Liver (tissue), 9 donors: ENCODE data around the gene CSTF3. TPM values are rescaled to one million over a fixed set of nuclear protein-coding genes. Genes with fewer than 3 reads are reported as not detected.

Experiments
- DNase-seq: peaks from one replicate; pipeline ENCODE4 v3.0.0-alpha.2; 2017; ENCODE audit warnings: low spot score
- H3K27ac ChIP-seq, 2 donors: one replicate each; pipeline ENCODE4 v1.7.0; 2013; ENCODE audit warnings: inconsistent platforms in 2 of 2, low read length in 2 of 2, control low read depth in 1 of 2, low read depth in 1 of 2, mild to moderate bottlenecking in 1 of 2
- H3K27me3 ChIP-seq, 4 donors: one replicate each; pipeline versions ENCODE4 v1.6.1 to v1.7.0; 2013; ENCODE audit warnings: low read length in 3 of 4, inconsistent platforms in 1 of 4, mild to moderate bottlenecking in 1 of 4, moderate library complexity in 1 of 4; ENCODE audit not compliant: control insufficient read depth in 4 of 4, insufficient read depth in 4 of 4
- H3K36me3 ChIP-seq, 4 donors: one replicate each; pipeline versions ENCODE4 v1.6.1 to v1.7.0; 2013; ENCODE audit warnings: low read length in 3 of 4, mild to moderate bottlenecking in 3 of 4, low read depth in 1 of 4, moderate library complexity in 1 of 4; ENCODE audit not compliant: control insufficient read depth in 4 of 4, insufficient read depth in 3 of 4
- H3K4me1 ChIP-seq, 4 donors: one replicate each; pipeline versions ENCODE4 v1.6.1 to v1.7.0; 2013; ENCODE audit warnings: low read length in 3 of 4, mild to moderate bottlenecking in 3 of 4, moderate library complexity in 1 of 4; ENCODE audit not compliant: control insufficient read depth in 4 of 4, insufficient read depth in 4 of 4
- H3K4me3 ChIP-seq, 3 donors: one replicate each; pipeline versions ENCODE4 v1.6.1 to v1.7.0; 2013; ENCODE audit warnings: low read length in 3 of 3, control low read depth in 1 of 3, low read depth in 1 of 3, mild to moderate bottlenecking in 1 of 3
- H3K9ac ChIP-seq, 2 donors: one replicate each; pipeline ENCODE4 v1.7.0; 2013; ENCODE audit warnings: low read length in 2 of 2, mild to moderate bottlenecking in 2 of 2, moderate library complexity in 2 of 2, control low read depth in 1 of 2, low read depth in 1 of 2
- H3K9me3 ChIP-seq, 4 donors: one replicate each; pipeline versions ENCODE4 v1.6.1 to v1.7.0; 2013; ENCODE audit warnings: low read length in 3 of 4; ENCODE audit not compliant: control insufficient read depth in 4 of 4
- ATF3 ChIP-seq: IDR thresholded peaks from 2 replicates; pipeline ENCODE4 v1.6.1; 2016; ENCODE audit warnings: antibody characterized with exemption
- EGR1 ChIP-seq, 2 donors: IDR thresholded peaks; 2 replicates each; pipeline ENCODE4 v1.6.1; 2016 to 2018; ENCODE audit warnings: antibody characterized with exemption in 2 of 2, low read depth in 2 of 2
- FOXA1 ChIP-seq: IDR thresholded peaks from 2 replicates; pipeline ENCODE4 v1.6.1; 2016; ENCODE audit warnings: antibody characterized with exemption
- FOXA2 ChIP-seq: IDR thresholded peaks from 2 replicates; pipeline ENCODE4 v1.6.1; 2016; ENCODE audit warnings: antibody characterized with exemption
- GABPA ChIP-seq, 2 donors: IDR thresholded peaks in 1 of 2; conservative IDR thresholded peaks in 1 of 2; 2 replicates each; pipeline ENCODE4 v1.6.1; 2016; ENCODE audit warnings: antibody characterized with exemption in 2 of 2, mild to moderate bottlenecking in 1 of 2, moderate library complexity in 1 of 2
- HNF4A ChIP-seq, 2 donors: conservative IDR thresholded peaks; 2 replicates each; pipeline ENCODE4 v1.6.1; 2016; ENCODE audit warnings: antibody characterized with exemption in 2 of 2, mild to moderate bottlenecking in 2 of 2
- HNF4G ChIP-seq: IDR thresholded peaks from 2 replicates; pipeline ENCODE4 v1.6.1; 2016; ENCODE audit warnings: antibody characterized with exemption
- JUND ChIP-seq, 2 donors: IDR thresholded peaks; 2 replicates each; pipeline ENCODE4 v1.6.1; 2016; ENCODE audit warnings: antibody characterized with exemption in 2 of 2
- NR2F2 ChIP-seq: IDR thresholded peaks from 2 replicates; pipeline ENCODE4 v1.6.1; 2016; ENCODE audit warnings: antibody characterized with exemption
- RAD21 ChIP-seq, 2 donors: IDR thresholded peaks; 2 replicates each; pipeline ENCODE4 v1.6.1; 2016; ENCODE audit warnings: antibody characterized with exemption in 2 of 2, mild to moderate bottlenecking in 2 of 2
- REST ChIP-seq: IDR thresholded peaks from 2 replicates; pipeline ENCODE4 v1.6.1; 2016; ENCODE audit warnings: antibody characterized with exemption, mild to moderate bottlenecking
- RXRA ChIP-seq, 2 donors: IDR thresholded peaks; 2 replicates each; pipeline ENCODE4 v1.6.1; 2017 to 2018; ENCODE audit warnings: antibody characterized with exemption in 2 of 2, mild to moderate bottlenecking in 1 of 2
- SP1 ChIP-seq: IDR thresholded peaks from 2 replicates; pipeline ENCODE4 v1.6.1; 2018; ENCODE audit warnings: antibody characterized with exemption, mild to moderate bottlenecking
- TAF1 ChIP-seq: conservative IDR thresholded peaks from 2 replicates; pipeline ENCODE4 v1.6.1; 2016; ENCODE audit warnings: antibody characterized with exemption, mild to moderate bottlenecking
- YY1 ChIP-seq: IDR thresholded peaks from 2 replicates; pipeline ENCODE4 v1.6.1; 2016; ENCODE audit warnings: antibody characterized with exemption, mild to moderate bottlenecking
- ZBTB33 ChIP-seq: IDR thresholded peaks from 2 replicates; pipeline ENCODE4 v1.6.1; 2016; ENCODE audit warnings: antibody characterized with exemption
- WGBS: extraction: QIAGEN DNeasy Blood & Tissue Kit; methylation state at CpG from one replicate; pipeline ENCODE4 v1.1.7; 2013; 5-methylcytosine and 5-hydroxymethylcytosine counted together
- polyA plus RNA-seq, 2 donors: library from polyadenylated mRNA; stranded (reverse) in 1 of 2; unstranded in 1 of 2; fragments of 200-250 nt in 1 of 2; fragments of >200 nt in 1 of 2; fragmentation: Nextera tagmentation in 1 of 2; extraction: Ambion mirVana in 1 of 2; gene quantifications; one replicate each; pipeline versions ENCODE4 v1.2.1 to v1.2.3, GENCODE V29; 2013 to 2015
- total RNA-seq, 2 donors: library from RNA; depleted of rRNA; stranded (reverse); fragments of >200 nt; gene quantifications; one replicate each; pipeline ENCODE4 v1.2.3, GENCODE V29; 2014
- TF ChIP-seq, protein P1 (sequence below): IDR thresholded peaks from 2 replicates; pipeline ENCODE4 v1.6.1; 2016; ENCODE audit warnings: antibody characterized with exemption
- TF ChIP-seq, protein P2 (sequence below): fragments of 150-350 bp; IDR thresholded peaks from 2 replicates; pipeline ENCODE4 v1.5.1; 2017; ENCODE audit warnings: improper control_type of control experiment, low read depth, low read length; ENCODE audit not compliant: missing input control
- donor health status: healthy.
- donor health status: healthy.
- donor health status: healthy.
- donor health status: healthy.
- donor health status: healthy.

The CSTF3 gene
- total and polyA plus RNA-seq, 4 donors, result 7.9 to 20.8 (median 12.3) TPM

DNA sequence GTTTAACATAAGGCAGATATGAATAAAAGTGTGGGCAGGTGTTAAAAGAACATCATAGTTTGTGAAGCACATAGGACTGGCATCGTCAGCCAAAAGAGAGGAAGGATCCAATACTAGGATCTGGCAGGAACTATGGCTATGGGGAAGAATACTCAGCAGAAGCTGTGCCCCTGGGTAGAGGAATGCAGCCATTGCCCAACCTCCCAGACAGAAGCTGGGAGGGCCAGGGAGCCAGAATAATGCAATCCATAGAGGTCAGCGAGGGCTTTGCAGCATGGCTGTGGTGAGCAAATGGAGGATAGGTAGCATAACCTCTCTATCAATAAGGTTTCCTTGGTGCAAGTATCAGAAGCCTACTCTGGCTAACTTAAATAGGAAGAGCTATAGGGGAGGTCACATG is 11.7 kb upstream of the CSTF3 start:
- no peaks in the 10 kb centered on the region for H3K27me3 ChIP-seq
- H3K36me3 ChIP-seq, result no peaks in the 10 kb centered on the region
- DNase-seq, result no peak
- H3K9ac ChIP-seq, result no peak overlapping the region
- H3K9me3 ChIP-seq, result no peaks in the 10 kb centered on the region
- H3K27ac ChIP-seq, result no peak overlapping the region
- no peak for TF ChIP-seq JUND (IDR thresholded peaks at IDR 0.05)
- TF ChIP-seq EGR1 (IDR thresholded peaks at IDR 0.05; ENCODE audit: low read depth in 2 of 2), result no peak
- no peak for TF ChIP-seq ZBTB33
- no peak for TF ChIP-seq GABPA (IDR thresholded peaks at IDR 0.05 in 1 of 2, conservative IDR thresholded peaks at IDR 0.05 in 1 of 2)
- no peak for TF ChIP-seq NR2F2
- TF ChIP-seq RXRA (IDR thresholded peaks at IDR 0.05), result no peak
- no peak for TF ChIP-seq REST
- no peak for TF ChIP-seq ATF3
- TF ChIP-seq RAD21 (IDR thresholded peaks at IDR 0.05), result no peak
- TF ChIP-seq HNF4G, result no peak
- TF ChIP-seq, protein P1, sequence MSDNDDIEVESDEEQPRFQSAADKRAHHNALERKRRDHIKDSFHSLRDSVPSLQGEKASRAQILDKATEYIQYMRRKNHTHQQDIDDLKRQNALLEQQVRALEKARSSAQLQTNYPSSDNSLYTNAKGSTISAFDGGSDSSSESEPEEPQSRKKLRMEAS, result no peak
- TF ChIP-seq FOXA2, result no peak
- TF ChIP-seq, protein P2, sequence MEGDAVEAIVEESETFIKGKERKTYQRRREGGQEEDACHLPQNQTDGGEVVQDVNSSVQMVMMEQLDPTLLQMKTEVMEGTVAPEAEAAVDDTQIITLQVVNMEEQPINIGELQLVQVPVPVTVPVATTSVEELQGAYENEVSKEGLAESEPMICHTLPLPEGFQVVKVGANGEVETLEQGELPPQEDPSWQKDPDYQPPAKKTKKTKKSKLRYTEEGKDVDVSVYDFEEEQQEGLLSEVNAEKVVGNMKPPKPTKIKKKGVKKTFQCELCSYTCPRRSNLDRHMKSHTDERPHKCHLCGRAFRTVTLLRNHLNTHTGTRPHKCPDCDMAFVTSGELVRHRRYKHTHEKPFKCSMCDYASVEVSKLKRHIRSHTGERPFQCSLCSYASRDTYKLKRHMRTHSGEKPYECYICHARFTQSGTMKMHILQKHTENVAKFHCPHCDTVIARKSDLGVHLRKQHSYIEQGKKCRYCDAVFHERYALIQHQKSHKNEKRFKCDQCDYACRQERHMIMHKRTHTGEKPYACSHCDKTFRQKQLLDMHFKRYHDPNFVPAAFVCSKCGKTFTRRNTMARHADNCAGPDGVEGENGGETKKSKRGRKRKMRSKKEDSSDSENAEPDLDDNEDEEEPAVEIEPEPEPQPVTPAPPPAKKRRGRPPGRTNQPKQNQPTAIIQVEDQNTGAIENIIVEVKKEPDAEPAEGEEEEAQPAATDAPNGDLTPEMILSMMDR, result no peak
- no peak for TF ChIP-seq SP1
- no peak for TF ChIP-seq FOXA1
- no peak for TF ChIP-seq YY1
- TF ChIP-seq HNF4A (conservative IDR thresholded peaks at IDR 0.05), result no peak
- no peak for TF ChIP-seq TAF1
- no peak overlapping the region for H3K4me3 ChIP-seq
- H3K4me1 ChIP-seq, result no peaks in the 10 kb centered on the region
- WGBS, result 73% methylated on average over 2 of the region's 2 CpGs
